H1 (cell line): ENCODE data around the gene SGMS2. TPM values are rescaled to one million over a fixed set of nuclear protein-coding genes. Genes with fewer than 3 reads are reported as not detected.

ENCODE experiments used
- CTCF ChIA-PET: fragments of 300-600 bp; sonication (Branson Sonifier 250); formaldehyde crosslinking; loops from one replicate; lab custom pipeline; 2021; ENCODE audit not compliant: partially characterized antibody; lab: Charles Lee
- POLR2A ChIA-PET: fragments of 300-600 bp; sonication (Branson Sonifier 250); formaldehyde crosslinking; loops from one replicate; lab custom pipeline; 2021; ENCODE audit warnings: inconsistent platforms; ENCODE audit not compliant: partially characterized antibody; lab: Charles Lee
- DNase-seq, 2 experiments: peaks; one replicate each; pipeline versions ENCODE4 v3.0.0 to v3.0.0-alpha.2; 2010 to 2022; ENCODE audit warnings: low spot score in 2 of 2, low read depth in 1 of 2, mixed read lengths in 1 of 2
- FAIRE-seq: peaks from 2 replicates; lab custom pipeline; 2011; peaks lifted over from hg19 to GRCh38; lab: Jason Lieb, UNC
- H2AFZ ChIP-seq: 2 replicates; pipeline ENCODE4 v1.8.1; 2012; ENCODE audit warnings: low read length, inconsistent platforms
- H2AK5ac ChIP-seq: 2 replicates; pipeline ENCODE4 v1.6.1; 2013; ENCODE audit warnings: low read depth, low read length
- H2BK120ac ChIP-seq: replicated peaks from 2 replicates; pipeline ENCODE3; 2013; ENCODE audit warnings: low read depth, low read length, inconsistent platforms
- H2BK12ac ChIP-seq: 2 replicates; pipeline ENCODE4 v1.6.1; 2013; ENCODE audit warnings: low read depth, low read length
- H2BK15ac ChIP-seq: 2 replicates; pipeline ENCODE4 v1.6.1; 2013; ENCODE audit warnings: low read length
- H2BK20ac ChIP-seq: 2 replicates; pipeline ENCODE4 v1.6.1; 2013; ENCODE audit warnings: low read length
- H2BK5ac ChIP-seq: 2 replicates; pipeline ENCODE4 v1.6.1; 2013; ENCODE audit warnings: low read depth, low read length
- H3K14ac ChIP-seq: 2 replicates; pipeline ENCODE4 v1.6.1; 2013; ENCODE audit warnings: inconsistent platforms; ENCODE audit not compliant: insufficient read length
- H3K18ac ChIP-seq: 2 replicates; pipeline ENCODE4 v1.6.1; 2013; ENCODE audit warnings: low read length; ENCODE audit errors: extremely low read depth
- H3K23ac ChIP-seq: 2 replicates; pipeline ENCODE4 v1.6.1; 2013; ENCODE audit warnings: inconsistent platforms; ENCODE audit not compliant: insufficient read length
- H3K23me2 ChIP-seq: 2 replicates; pipeline ENCODE4 v1.6.1; 2013; ENCODE audit warnings: low read depth, low read length
- H3K27ac ChIP-seq: 2 replicates; pipeline ENCODE4 v1.6.1; 2011; ENCODE audit warnings: low read depth, low read length, inconsistent platforms
- H3K27me3 ChIP-seq, 4 experiments: replicated peaks in 1 of 4; 1 replicate in 1 of 4; 2 replicates in 3 of 4; pipeline versions ENCODE4 v1.6.1 to v1.8.1; 2011 to 2013; ENCODE audit warnings: low read length in 3 of 4, mild to moderate bottlenecking in 3 of 4, inconsistent platforms in 2 of 4, mixed read lengths in 2 of 4, moderate library complexity in 1 of 4; ENCODE audit not compliant: control insufficient read depth in 3 of 4, insufficient read depth in 3 of 4; ENCODE audit errors: extremely low read depth in 1 of 4
- H3K36me3 ChIP-seq, 4 experiments: 2 replicates each; pipeline versions ENCODE4 v1.6.1 to v1.8.1; 2011 to 2013; ENCODE audit warnings: mild to moderate bottlenecking in 4 of 4, low read length in 3 of 4, moderate library complexity in 2 of 4, control low read depth in 1 of 4, inconsistent platforms in 1 of 4; ENCODE audit not compliant: insufficient read depth in 4 of 4, control insufficient read depth in 2 of 4
- H3K4ac ChIP-seq: replicated peaks from 2 replicates; pipeline ENCODE3; 2013; ENCODE audit warnings: low read length, low read depth, mixed read lengths, inconsistent platforms; ENCODE audit not compliant: insufficient read length
- H3K4me1 ChIP-seq, 4 experiments: replicated peaks in 1 of 4; 1 replicate in 1 of 4; 2 replicates in 3 of 4; pipeline versions ENCODE4 v1.6.1 to v1.8.1; 2011 to 2013; ENCODE audit warnings: low read length in 3 of 4, inconsistent platforms in 2 of 4, mixed read lengths in 1 of 4; ENCODE audit not compliant: insufficient read depth in 4 of 4, control insufficient read depth in 3 of 4
- H3K4me2 ChIP-seq, 2 experiments: 2 replicates each; pipeline versions ENCODE4 v1.6.1 to v1.8.1; 2011 to 2013; ENCODE audit warnings: low read depth in 2 of 2, low read length in 2 of 2, control low read depth in 1 of 2, inconsistent platforms in 1 of 2, mild to moderate bottlenecking in 1 of 2; ENCODE audit not compliant: insufficient read depth in 1 of 2
- H3K4me3 ChIP-seq, 4 experiments: fragments of 200-600, 300-600 bp in 1 of 4; sonication (generic), shearing (Covaris generic), sonication (Bioruptor Twin) in 1 of 4; 2 replicates each; pipeline versions ENCODE4 v1.5.1 to v1.8.1; 2011 to 2016; ENCODE audit warnings: low read length in 4 of 4, low read depth in 3 of 4, control low read depth in 2 of 4, inconsistent platforms in 2 of 4, mild to moderate bottlenecking in 2 of 4, mixed read lengths in 1 of 4, moderate library complexity in 1 of 4; ENCODE audit not compliant: insufficient read depth in 2 of 4; ENCODE audit errors: extremely low read depth in 1 of 4
- H3K56ac ChIP-seq: replicated peaks from 2 replicates; pipeline ENCODE3; 2013; ENCODE audit warnings: low read depth, mild to moderate bottlenecking, mixed read lengths, low read length, inconsistent platforms; ENCODE audit not compliant: insufficient read length
- H3K79me1 ChIP-seq: 2 replicates; pipeline ENCODE4 v1.6.1; 2013; ENCODE audit warnings: low read depth, low read length, control low read depth
- H3K79me2 ChIP-seq, 2 experiments: 2 replicates each; pipeline versions ENCODE4 v1.6.1 to v1.8.1; 2012 to 2013; ENCODE audit warnings: low read length in 2 of 2, mild to moderate bottlenecking in 2 of 2, inconsistent platforms in 1 of 2; ENCODE audit not compliant: insufficient read depth in 2 of 2, control insufficient read depth in 1 of 2
- H3K9ac ChIP-seq, 4 experiments: replicated peaks in 1 of 4; 1 replicate in 1 of 4; 2 replicates in 3 of 4; pipeline versions ENCODE4 v1.6.1 to v1.8.1; 2011 to 2013; ENCODE audit warnings: low read depth in 3 of 4, low read length in 3 of 4, control low read depth in 2 of 4, mild to moderate bottlenecking in 2 of 4, moderate library complexity in 2 of 4, inconsistent platforms in 1 of 4; ENCODE audit errors: extremely low read depth in 1 of 4
- H3K9me3 ChIP-seq, 2 experiments: 2 replicates each; pipeline versions ENCODE4 v1.6.1 to v1.8.1; 2012 to 2013; ENCODE audit warnings: mild to moderate bottlenecking in 2 of 2, moderate library complexity in 2 of 2, control low read depth in 1 of 2, inconsistent platforms in 1 of 2, low read depth in 1 of 2, low read length in 1 of 2, mixed read lengths in 1 of 2; ENCODE audit not compliant: insufficient read depth in 2 of 2
- H4K20me1 ChIP-seq, 2 experiments: replicated peaks in 1 of 2; 2 replicates each; pipeline versions ENCODE3 to v1.8.1; 2011 to 2013; ENCODE audit warnings: inconsistent platforms in 2 of 2, low read length in 2 of 2, mild to moderate bottlenecking in 1 of 2; ENCODE audit not compliant: insufficient read depth in 2 of 2, control insufficient read depth in 1 of 2
- H4K5ac ChIP-seq: 2 replicates; pipeline ENCODE4 v1.6.1; 2013; ENCODE audit warnings: low read length, low read depth, mixed read lengths, inconsistent platforms; ENCODE audit not compliant: insufficient read length
- H4K8ac ChIP-seq: 2 replicates; pipeline ENCODE4 v1.8.0; 2013; ENCODE audit warnings: mild to moderate bottlenecking, moderate library complexity, low read length, inconsistent platforms; ENCODE audit not compliant: insufficient read depth; ENCODE audit errors: extremely low read depth
- H4K91ac ChIP-seq: replicated peaks from 2 replicates; pipeline ENCODE3; 2013; ENCODE audit warnings: low read length, mixed read lengths, inconsistent platforms; ENCODE audit not compliant: insufficient read length
- ATF2 ChIP-seq: IDR thresholded peaks from 2 replicates; pipeline ENCODE4 v1.6.1; 2012; ENCODE audit warnings: low read length, inconsistent platforms
- ATF3 ChIP-seq: IDR thresholded peaks from 2 replicates; pipeline ENCODE4 v1.6.1; 2011; ENCODE audit warnings: low read depth, mild to moderate bottlenecking, low read length; ENCODE audit not compliant: insufficient read depth
- CHD2 ChIP-seq: IDR thresholded peaks from 2 replicates; pipeline ENCODE4 v1.6.1; 2012; ENCODE audit warnings: low read length, improper control_type of control experiment
- E2F6 ChIP-seq: IDR thresholded peaks from 2 replicates; pipeline ENCODE4 v1.6.1; 2012; ENCODE audit warnings: inconsistent platforms
- KDM4A ChIP-seq: IDR thresholded peaks from one replicate; pipeline ENCODE4 v1.7.1; 2012; ENCODE audit warnings: low read depth, mild to moderate bottlenecking, moderate library complexity, low read length, inconsistent platforms; ENCODE audit not compliant: severe bottlenecking
- NANOG ChIP-seq: IDR thresholded peaks from 2 replicates; pipeline ENCODE4 v1.6.1; 2011; ENCODE audit warnings: low read length, low read depth, mild to moderate bottlenecking, inconsistent platforms; ENCODE audit not compliant: insufficient read depth, poor library complexity, severe bottlenecking
- RBBP5 ChIP-seq: IDR thresholded peaks from 2 replicates; pipeline ENCODE4 v1.7.1; 2012; ENCODE audit warnings: low read depth, mild to moderate bottlenecking, inconsistent platforms, low read length, moderate library complexity, borderline replicate concordance
- RFX5 ChIP-seq: IDR thresholded peaks from 2 replicates; pipeline ENCODE4 v1.6.1; 2011; ENCODE audit warnings: low read depth, low read length, improper control_type of control experiment, borderline replicate concordance
- RNF2 ChIP-seq: fragments of 200-900, 300-1000 bp; sonication (generic); IDR thresholded peaks from 2 replicates; pipeline ENCODE4 v1.7.1; 2016; ENCODE audit warnings: borderline replicate concordance, low read depth, mild to moderate bottlenecking, antibody characterized with exemption, low read length; ENCODE audit not compliant: poor library complexity, severe bottlenecking; ENCODE audit errors: missing control alignments
- SIX5 ChIP-seq: IDR thresholded peaks from 2 replicates; pipeline ENCODE4 v1.6.1; 2011; ENCODE audit warnings: mild to moderate bottlenecking, low read depth, low read length
- WGBS, 2 experiments: shearing (Covaris generic) in 1 of 2; methylation state at CpG; one replicate each; pipeline versions ENCODE4 v1.1.6 to v1.1.7; 2013 to 2015; ENCODE audit warnings: low lambda C conversion rate in 2 of 2, mixed read lengths in 2 of 2, inconsistent platforms in 1 of 2, low coverage in 1 of 2, missing lambda C conversion rate in 1 of 2; ENCODE audit not compliant: insufficient replicate concordance in 2 of 2, insufficient coverage in 1 of 2, insufficient read length in 1 of 2; ENCODE audit errors: extremely low coverage in 1 of 2, missing lambda C conversion rate in 1 of 2; 5-methylcytosine and 5-hydroxymethylcytosine counted together
- polyA plus RNA-seq, 7 experiments: library from polyadenylated mRNA; depleted of rRNA in 3 of 7; stranded (reverse) in 5 of 7; unstranded in 2 of 7; fragments of >200 nt in 5 of 7; fragments of 200-250 nt in 2 of 7; gene quantifications; 1 replicate in 5 of 7; 2 replicates in 1 of 7; 4 replicates in 1 of 7; pipeline versions ENCODE4 v1.2.1 to v1.2.3, GENCODE V29; 2011 to 2013; ENCODE audit warnings: missing spikeins in 2 of 7, mixed read lengths in 2 of 7
- total RNA-seq: library from RNA; stranded (reverse); fragmentation: NEBNext Ultra II Directional; extraction: Animal tissue kit (Norgen Biotek cat#: 25700); gene quantifications from 2 replicates; pipeline ENCODE4 v1.2.1, GENCODE V29; 2021

The SGMS2 gene
- total and polyA plus RNA-seq, 2 of the 8 experiments (the other 6 are each of a cell fraction or from before 2014, with no cell fraction given) = 0.04 to 1.3 TPM

GRCh38 chr4:107834241-107834794 is 9.6 kb downstream of the SGMS2 start:
- no peak overlapping the region for H2BK120ac ChIP-seq
- no peak overlapping the region for H3K27ac ChIP-seq
- no peak overlapping the region for H4K8ac ChIP-seq
- H2BK15ac ChIP-seq = no peak overlapping the region
- H3K14ac ChIP-seq = no peak overlapping the region
- DNase-seq (no peak), FAIRE-seq (no peak)
- H3K23me2 ChIP-seq = no peaks in the 10 kb centered on the region
- H4K20me1 ChIP-seq = no peaks in the 10 kb centered on the region
- H3K4me1 ChIP-seq = 0 out of 7 replicates have a peak, but pooled peaks cover 0 to 3% (median 0%) of the 10 kb centered on the region in 4 experiments
- no peak overlapping the region for H3K23ac ChIP-seq
- 0 out of 7 replicates have a peak, but pooled peaks cover 0 to 3% (median 0%) of the 10 kb centered on the region in 4 experiments for H3K27me3 ChIP-seq
- no peak overlapping the region for H2BK20ac ChIP-seq
- no peak overlapping the region for H3K18ac ChIP-seq
- H3K4me3 ChIP-seq = no peak overlapping the region
- CTCF ChIA-PET = no interaction called here
- no peaks in the 10 kb centered on the region for H3K79me2 ChIP-seq
- H3K4ac ChIP-seq = no peak overlapping the region
- no peak overlapping the region for H4K91ac ChIP-seq
- H3K36me3 ChIP-seq = no peaks in the 10 kb centered on the region
- H3K4me2 ChIP-seq = no peak overlapping the region
- H2AFZ ChIP-seq = no peak overlapping the region
- H2BK5ac ChIP-seq = no peak overlapping the region
- POLR2A ChIA-PET = no interaction called here
- H4K5ac ChIP-seq = no peak overlapping the region
- no peaks in the 10 kb centered on the region for H3K9me3 ChIP-seq
- 95% methylated on average over 1 of the region's 1 CpG; no CpG with 5 or more reads in 1 of the 2 experiments for WGBS, 2 experiments
- H3K79me1 ChIP-seq = no peaks in the 10 kb centered on the region
- no peak overlapping the region for H2BK12ac ChIP-seq
- H3K56ac ChIP-seq = no peak overlapping the region
- H3K9ac ChIP-seq = no peak overlapping the region
- no peak overlapping the region for H2AK5ac ChIP-seq
- no peak for TF ChIP-seq ATF2
- no peak for TF ChIP-seq RNF2
- no peak for TF ChIP-seq ATF3
- TF ChIP-seq E2F6 = no peak
- no peak for TF ChIP-seq NANOG
- no peak for TF ChIP-seq RFX5
- no peak for TF ChIP-seq SIX5
- TF ChIP-seq RBBP5 = no peak
- no peak for TF ChIP-seq KDM4A
- TF ChIP-seq CHD2 = no peak
